ENCODE results near the gene GSC2.

The GSC2 gene

DNA sequence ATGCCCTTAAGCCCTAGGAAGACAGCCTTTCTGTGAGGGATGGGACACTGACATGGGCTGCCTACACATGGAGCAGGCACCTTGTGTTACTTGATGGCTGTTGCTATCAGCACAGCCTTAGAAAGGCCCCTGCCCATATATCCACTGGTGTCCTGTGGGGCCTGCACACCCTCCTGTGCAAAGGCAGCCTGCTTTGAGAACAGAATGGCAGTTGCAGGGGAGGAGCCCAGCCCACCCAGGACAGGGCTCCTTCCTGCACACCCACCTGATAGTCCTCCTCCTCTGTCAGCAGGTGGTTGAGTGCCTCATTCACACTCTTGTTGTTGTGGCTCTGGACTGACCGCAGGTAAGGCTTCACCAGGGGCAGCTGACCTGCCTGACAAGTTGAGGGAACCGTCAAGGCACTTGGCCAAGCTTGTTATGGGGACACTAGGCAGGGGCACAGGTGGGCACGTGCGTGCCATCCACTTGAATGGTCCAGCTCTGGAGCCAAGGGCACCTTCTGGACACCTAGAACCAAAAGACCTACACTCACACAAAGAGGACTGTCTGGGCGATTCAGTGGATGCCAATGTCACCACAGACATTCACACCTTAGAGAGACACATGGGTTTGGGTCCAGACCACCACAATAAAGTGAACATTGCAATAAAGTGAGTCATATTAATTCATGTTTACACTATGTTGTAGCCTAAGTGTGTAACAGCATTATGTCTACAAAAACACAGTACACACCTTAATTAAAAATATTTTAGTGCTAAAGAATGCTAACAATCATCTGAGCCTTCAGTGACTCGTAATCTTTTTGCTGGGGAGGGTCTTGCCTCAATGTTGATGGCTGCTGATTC lies 37.8 kb upstream of the GSC2 start:
- H3K9ac ChIP-seq (ENCODE audit: insufficient read length) = no peak overlapping the region
- no peak overlapping the region for H3K4me3 ChIP-seq
- H3K27ac ChIP-seq = no peak overlapping the region
- no peaks in the 10 kb centered on the region for H3K36me3 ChIP-seq (ENCODE audit: insufficient read depth, low read length)
- TF ChIP-seq FOXP2 (optimal IDR thresholded peaks at IDR 0.05; ENCODE audit: control extremely low read depth, extremely low read length, insufficient read depth) (no peak), EZH2 (IDR thresholded peaks at IDR 0.05) (no peak), POLR2AphosphoS5 (IDR thresholded peaks at IDR 0.05; ENCODE audit: borderline replicate concordance, low read depth, low read length) (no peak)
- H3K9me3 ChIP-seq (ENCODE audit: low read depth, low read length) = no peaks in the 10 kb centered on the region
- DNase-seq (ENCODE audit: low read depth, low spot score) = no peak

DNA sequence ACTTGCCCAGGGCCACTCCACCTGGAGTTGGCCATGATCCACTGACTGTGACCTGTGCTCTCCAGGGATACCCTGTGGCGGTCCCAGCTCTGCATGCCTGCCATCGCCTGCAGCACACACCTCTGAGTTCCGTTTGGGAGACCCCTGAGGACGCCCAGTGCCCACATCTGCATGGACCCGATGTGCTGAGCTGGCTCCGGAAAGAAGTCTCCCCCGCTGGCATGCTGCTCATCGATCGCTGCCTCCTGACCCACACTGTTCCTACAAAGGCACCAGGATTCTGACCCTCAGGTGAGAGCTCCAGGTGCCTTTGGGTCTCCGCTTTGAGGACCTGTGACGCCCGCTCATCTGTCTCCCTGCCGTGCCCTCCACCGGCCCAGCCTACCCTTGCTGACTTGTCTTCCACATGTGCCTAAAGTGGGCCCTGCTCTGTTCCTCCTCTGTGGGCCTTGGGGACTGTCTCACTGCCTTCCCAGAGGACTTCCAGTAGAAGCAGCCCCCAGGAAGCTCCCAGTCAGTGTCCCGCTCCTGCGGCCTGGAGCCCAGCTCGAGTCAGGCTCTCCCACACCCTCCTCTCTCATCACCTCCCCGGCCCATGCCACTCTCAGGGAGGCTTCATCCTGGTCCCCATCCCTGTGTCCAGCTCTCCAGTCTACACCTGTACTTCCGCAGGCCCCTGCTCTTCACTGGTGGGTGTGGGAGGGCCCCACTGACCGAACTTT lies 34.3 kb upstream of the GSC2 start:
- Histone ChIP-seq H3K9ac (ENCODE audit: insufficient read length) (no peak overlapping the region), H3K4me3 (no peak overlapping the region), H3K9me3 (ENCODE audit: low read depth, low read length) (no peaks in the 10 kb centered on the region), H3K27ac (no peak overlapping the region), H3K36me3 (ENCODE audit: insufficient read depth, low read length) (no peaks in the 10 kb centered on the region)
- no peak for DNase-seq (ENCODE audit: low read depth, low spot score)
- TF ChIP-seq EZH2 (IDR thresholded peaks at IDR 0.05) (no peak), FOXP2 (optimal IDR thresholded peaks at IDR 0.05; ENCODE audit: control extremely low read depth, extremely low read length, insufficient read depth) (no peak), POLR2AphosphoS5 (IDR thresholded peaks at IDR 0.05; ENCODE audit: borderline replicate concordance, low read depth, low read length) (no peak)

DNA sequence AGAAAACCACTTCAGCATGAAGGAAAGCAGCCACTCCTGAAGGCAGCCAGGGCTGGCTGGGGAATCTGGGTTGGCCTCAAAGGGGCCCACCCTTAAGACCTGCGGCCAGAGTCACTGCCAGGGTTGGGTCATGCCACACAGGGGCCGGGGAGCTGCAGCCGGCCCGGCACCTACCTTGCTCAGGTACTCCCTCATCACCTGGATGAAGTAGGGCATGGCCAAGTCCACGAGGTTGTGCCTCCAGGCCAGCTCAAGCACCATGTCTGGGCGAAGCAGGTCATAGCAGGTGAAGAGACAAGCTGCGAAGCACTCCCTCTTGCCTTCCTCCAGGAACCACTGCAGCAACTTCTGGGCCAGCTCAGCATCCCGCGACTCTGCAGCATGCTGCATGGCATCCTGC lies 33.1 kb upstream of the GSC2 start:
- Histone ChIP-seq H3K9ac (ENCODE audit: insufficient read length) (no peak overlapping the region), H3K36me3 (ENCODE audit: insufficient read depth, low read length) (no peaks in the 10 kb centered on the region), H3K4me3 (no peak overlapping the region), H3K27ac (no peak overlapping the region), H3K9me3 (ENCODE audit: low read depth, low read length) (no peaks in the 10 kb centered on the region)
- TF ChIP-seq FOXP2 (optimal IDR thresholded peaks at IDR 0.05; ENCODE audit: control extremely low read depth, extremely low read length, insufficient read depth) (no peak), EZH2 (IDR thresholded peaks at IDR 0.05) (no peak), POLR2AphosphoS5 (IDR thresholded peaks at IDR 0.05; ENCODE audit: borderline replicate concordance, low read depth, low read length) (no peak)
- DNase-seq (ENCODE audit: low read depth, low spot score) = no peak

DNA sequence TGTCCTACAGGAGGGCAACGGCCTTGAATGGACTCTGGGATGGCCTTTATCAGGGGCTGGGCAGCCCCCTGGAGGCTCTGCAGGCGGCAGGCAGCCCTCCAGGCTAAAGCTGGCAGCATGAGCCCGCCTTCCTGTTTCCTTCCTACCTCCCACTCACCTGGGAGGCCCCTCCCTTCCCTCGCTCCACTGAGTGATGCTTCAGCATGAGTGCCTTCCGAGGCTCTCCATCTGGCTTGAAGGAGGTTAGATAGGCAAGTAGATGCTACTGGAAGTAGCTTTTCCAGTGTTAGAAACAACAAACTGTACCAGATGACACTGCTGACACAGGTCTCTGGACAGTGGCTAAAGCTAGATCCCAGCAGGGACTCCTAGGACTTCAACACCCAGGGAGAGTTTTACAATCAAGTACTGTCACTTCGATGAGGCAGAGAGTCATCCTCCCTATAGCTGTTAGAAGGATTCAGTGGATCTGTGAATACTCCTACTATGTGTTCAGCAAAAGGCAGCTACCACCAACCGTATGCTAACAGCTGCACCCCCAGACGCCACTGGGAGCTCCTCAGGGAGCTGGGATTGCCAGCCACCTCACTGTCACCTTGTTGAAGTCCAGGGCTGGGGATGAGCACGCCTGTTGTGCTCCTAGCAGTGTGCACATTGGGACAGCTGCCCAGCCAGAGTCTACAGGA lies 32.5 kb upstream of the GSC2 start:
- no peak overlapping the region for H3K9ac ChIP-seq (ENCODE audit: insufficient read length)
- no peaks in the 10 kb centered on the region for H3K9me3 ChIP-seq (ENCODE audit: low read depth, low read length)
- no peak for DNase-seq (ENCODE audit: low read depth, low spot score)
- no peak for TF ChIP-seq EZH2 (IDR thresholded peaks at IDR 0.05)
- no peak overlapping the region for H3K4me3 ChIP-seq
- no peaks in the 10 kb centered on the region for H3K36me3 ChIP-seq (ENCODE audit: insufficient read depth, low read length)
- no peak overlapping the region for H3K27ac ChIP-seq

DNA sequence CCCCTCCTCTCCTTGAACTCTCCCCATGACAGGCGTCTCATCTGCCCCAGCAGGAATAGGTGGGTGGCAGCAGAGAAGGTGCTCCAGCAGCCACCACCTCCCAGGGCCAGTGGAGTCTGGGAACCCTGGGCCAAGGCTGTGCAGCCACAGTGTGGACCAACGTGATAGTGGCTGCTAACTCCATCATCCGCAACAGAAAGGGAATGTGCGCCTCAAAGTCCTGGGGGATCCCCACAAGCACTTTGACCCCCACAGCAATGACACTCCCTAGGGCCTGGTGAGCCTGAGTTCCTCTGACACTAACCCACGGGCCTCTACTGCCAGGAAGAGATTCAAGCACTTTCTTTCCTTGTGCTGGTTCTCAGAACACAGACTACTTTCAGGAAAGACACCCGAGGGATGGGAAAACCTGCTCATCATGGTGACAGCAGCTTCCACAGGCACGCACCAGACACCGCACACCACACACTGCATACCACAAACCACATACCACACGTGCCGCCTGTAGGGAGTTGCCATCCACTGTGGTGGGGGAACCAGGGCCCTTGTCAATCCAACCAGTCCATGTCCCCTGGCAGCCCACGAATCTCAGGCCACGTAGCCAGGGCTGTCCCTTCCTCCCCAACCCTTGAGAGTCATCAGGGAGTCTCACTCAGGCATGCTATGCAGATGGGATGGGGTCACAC lies 31.8 kb upstream of the GSC2 start:
- H3K4me3 ChIP-seq = no peak overlapping the region
- no peak for DNase-seq (ENCODE audit: low read depth, low spot score)
- TF ChIP-seq EZH2 (IDR thresholded peaks at IDR 0.05) = no peak
- no peak for TF ChIP-seq FOXP2 (optimal IDR thresholded peaks at IDR 0.05; ENCODE audit: control extremely low read depth, extremely low read length, insufficient read depth)
- no peak for TF ChIP-seq POLR2AphosphoS5 (IDR thresholded peaks at IDR 0.05; ENCODE audit: borderline replicate concordance, low read depth, low read length)
- no peaks in the 10 kb centered on the region for H3K36me3 ChIP-seq (ENCODE audit: insufficient read depth, low read length)
- no peak overlapping the region for H3K27ac ChIP-seq
- no peaks in the 10 kb centered on the region for H3K9me3 ChIP-seq (ENCODE audit: low read depth, low read length)
- no peak overlapping the region for H3K9ac ChIP-seq (ENCODE audit: insufficient read length)

DNA sequence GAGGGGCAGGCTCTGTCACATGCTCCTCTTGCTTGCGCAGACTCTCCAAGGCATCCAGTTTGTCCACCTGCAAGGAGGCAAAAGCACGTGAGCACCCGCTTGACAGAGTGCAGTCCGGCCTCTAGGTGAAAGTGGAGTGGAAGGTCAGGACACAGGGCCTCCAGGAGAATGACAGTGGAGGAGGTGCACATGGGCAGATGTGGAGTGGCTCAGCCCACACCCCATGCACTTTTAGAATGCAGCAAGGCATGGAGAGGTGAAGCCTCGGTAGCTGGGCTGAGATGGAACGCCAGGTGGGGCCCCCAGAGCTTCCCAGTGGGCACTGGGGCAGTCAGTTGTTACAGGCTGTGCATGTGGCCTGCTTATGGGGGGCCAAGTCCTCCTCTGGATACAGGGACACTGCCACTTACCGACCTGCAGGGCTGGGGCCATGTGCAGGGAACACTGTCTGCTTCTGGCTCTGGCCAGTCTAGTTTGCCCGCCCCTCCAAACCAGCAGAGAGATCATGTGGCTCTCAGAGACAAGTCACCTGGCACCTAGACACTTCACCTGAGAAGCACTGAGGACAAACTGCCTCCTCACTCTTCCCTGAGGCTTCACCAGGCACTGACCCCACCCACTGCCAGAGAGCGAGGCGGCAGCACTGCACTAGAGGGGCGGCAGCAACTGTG lies 30.8 kb upstream of the GSC2 start:
- Histone ChIP-seq H3K9ac (ENCODE audit: insufficient read length) (no peak overlapping the region), H3K36me3 (ENCODE audit: insufficient read depth, low read length) (no peaks in the 10 kb centered on the region; the same call in 1 of the 2 replicates), H3K4me3 (no peak overlapping the region), H3K27ac (no peak overlapping the region), H3K9me3 (ENCODE audit: low read depth, low read length) (no peaks in the 10 kb centered on the region)
- no peak for DNase-seq (ENCODE audit: low read depth, low spot score)
- TF ChIP-seq EZH2 (IDR thresholded peaks at IDR 0.05) = no peak
- no peak for TF ChIP-seq FOXP2 (optimal IDR thresholded peaks at IDR 0.05; ENCODE audit: control extremely low read depth, extremely low read length, insufficient read depth)
- TF ChIP-seq POLR2AphosphoS5 (IDR thresholded peaks at IDR 0.05; ENCODE audit: borderline replicate concordance, low read depth, low read length) = no peak

DNA sequence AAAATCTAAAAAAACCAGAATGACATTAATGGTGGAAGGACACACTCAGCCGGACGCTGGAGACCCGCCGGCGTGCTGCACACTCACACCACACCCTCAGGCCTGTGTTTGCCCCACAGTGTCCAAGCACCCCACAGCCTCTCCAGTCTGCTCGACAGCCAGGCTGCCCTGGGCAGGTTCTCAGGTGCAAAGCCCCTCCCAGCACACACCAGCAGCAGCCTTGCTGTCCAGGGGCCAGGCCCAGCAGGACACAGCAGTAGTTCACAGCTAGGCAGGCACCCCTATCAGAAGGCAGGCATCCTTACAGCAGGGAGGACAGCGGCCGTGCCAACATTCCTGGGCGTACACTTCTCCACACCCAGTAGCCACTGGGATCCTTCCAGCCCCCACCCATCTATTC lies 30.1 kb upstream of the GSC2 start:
- TF ChIP-seq POLR2AphosphoS5 (IDR thresholded peaks at IDR 0.05; ENCODE audit: borderline replicate concordance, low read depth, low read length) = no peak
- no peak for TF ChIP-seq EZH2 (IDR thresholded peaks at IDR 0.05)
- no peak for TF ChIP-seq FOXP2 (optimal IDR thresholded peaks at IDR 0.05; ENCODE audit: control extremely low read depth, extremely low read length, insufficient read depth)
- H3K4me3 ChIP-seq = no peak overlapping the region
- no peak overlapping the region for H3K9ac ChIP-seq (ENCODE audit: insufficient read length)
- no peak overlapping the region for H3K27ac ChIP-seq
- DNase-seq (ENCODE audit: low read depth, low spot score) = no peak
- H3K9me3 ChIP-seq (ENCODE audit: low read depth, low read length) = no peaks in the 10 kb centered on the region
- H3K36me3 ChIP-seq (ENCODE audit: insufficient read depth, low read length) = no peaks in the 10 kb centered on the region; the same call in 1 of the 2 replicates
